NAMALWA (cell line): ENCODE data around the gene OR6S1.
"Not testable (repeated sequence)": the region's sequence is repeated elsewhere in the genome, so short reads cannot be mapped to it uniquely, and the experiment has no call there.

Experiments
- DNase-seq: peaks from one replicate; pipeline ENCODE4 v3.0.0-alpha.2; 2015; ENCODE audit warnings: low spot score

Gene OR6S1

GRCh38 chr14:20610002-20610765 lies 31.3 kb downstream of the OR6S1 start:
- DNase-seq, result peak; percentile 84

DNA sequence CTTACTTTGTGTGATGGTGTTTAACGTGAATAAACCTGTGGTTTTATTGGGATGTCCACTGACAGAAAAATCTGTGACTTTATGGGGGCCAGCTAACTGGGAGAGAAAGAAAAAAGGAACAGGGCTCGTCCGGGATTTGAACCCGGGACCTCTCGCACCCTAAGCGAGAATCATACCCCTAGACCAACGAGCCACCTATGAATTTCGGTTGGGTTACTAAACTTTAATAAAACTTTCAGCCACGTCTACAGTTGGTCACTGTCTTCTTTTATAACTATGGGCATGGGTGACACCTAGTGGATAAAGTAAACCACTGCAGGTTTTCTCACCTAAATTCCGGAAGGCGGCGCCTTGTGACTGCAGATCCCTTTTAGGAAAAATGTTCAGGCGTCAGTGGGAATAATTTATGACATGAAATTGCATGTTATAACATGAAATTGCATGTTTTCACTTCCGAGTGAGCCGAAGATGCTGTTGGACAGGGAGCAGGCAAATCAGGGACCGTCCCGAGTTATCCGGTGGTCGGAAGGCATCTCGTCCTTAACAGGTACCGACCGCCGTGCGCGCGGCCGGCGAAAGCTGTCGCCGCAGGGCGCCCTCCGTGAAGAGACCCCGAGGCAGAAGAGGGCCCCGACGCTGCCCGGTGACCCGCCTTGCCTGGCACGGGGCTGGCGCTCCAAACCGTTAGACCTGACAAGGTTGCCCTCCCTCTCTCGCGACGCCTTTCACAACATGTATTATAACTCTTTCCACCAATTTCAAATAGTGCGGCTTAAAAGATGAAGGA lies 32.1 kb downstream of the OR6S1 start:
- peak; percentile 95 for DNase-seq

DNA sequence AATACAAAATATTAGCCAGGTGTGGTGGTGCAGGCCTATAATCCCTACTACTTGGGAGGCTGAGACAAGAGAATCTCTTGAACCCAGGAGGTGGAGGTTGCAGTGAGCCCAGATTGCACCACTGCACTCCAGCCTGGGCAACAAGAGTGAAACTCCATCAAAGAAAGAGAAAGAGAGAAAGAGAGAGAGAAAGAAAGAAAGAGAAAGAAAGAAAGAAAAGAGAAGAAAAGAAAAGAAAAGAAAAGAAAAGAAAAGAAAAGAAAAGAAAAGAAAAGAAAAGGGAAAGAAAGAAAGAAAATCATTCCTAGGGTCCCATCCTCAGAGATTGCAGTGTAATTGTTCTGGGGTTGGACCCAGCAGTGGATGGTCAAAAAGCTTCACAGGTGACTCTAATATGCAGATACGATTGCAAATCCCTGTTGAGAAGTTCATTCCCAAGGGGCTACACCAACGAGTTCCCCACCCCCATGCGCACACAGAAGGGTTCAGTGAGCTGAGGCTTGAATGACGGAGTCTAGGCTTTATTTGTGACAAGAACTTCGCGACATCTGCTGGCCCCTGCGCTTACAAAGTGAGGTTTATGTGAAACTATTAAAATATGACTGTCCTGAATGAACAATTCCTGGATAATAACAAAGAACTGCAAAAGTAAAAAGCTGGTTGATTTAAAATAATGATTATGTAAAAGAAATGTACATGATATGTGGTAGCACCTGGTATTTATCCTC lies 32.9 kb downstream of the OR6S1 start:
- no peak for DNase-seq

DNA sequence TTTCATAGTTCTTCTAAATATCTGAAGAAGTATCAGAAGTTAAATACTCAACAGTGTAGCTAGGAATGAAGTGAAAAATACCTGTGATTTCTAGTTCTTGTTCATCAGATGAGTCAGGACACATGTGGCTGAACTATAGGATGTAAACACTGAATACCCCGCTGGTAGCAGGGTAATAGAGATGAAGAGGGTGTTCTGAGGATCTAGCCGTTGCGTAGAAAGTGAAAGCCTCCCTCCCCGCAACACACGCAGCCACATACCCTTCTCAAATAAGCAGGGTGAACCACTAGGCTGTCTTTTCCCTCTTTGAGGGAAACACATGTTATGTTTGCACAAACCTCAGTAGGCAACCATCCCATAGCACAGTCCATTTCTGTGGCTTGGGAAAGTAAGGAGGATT lies 33.9 kb downstream of the OR6S1 start:
- DNase-seq, result no peak

GRCh38 chr14:20606902-20607242 lies 34.6 kb downstream of the OR6S1 start:
- no peak for DNase-seq

DNA sequence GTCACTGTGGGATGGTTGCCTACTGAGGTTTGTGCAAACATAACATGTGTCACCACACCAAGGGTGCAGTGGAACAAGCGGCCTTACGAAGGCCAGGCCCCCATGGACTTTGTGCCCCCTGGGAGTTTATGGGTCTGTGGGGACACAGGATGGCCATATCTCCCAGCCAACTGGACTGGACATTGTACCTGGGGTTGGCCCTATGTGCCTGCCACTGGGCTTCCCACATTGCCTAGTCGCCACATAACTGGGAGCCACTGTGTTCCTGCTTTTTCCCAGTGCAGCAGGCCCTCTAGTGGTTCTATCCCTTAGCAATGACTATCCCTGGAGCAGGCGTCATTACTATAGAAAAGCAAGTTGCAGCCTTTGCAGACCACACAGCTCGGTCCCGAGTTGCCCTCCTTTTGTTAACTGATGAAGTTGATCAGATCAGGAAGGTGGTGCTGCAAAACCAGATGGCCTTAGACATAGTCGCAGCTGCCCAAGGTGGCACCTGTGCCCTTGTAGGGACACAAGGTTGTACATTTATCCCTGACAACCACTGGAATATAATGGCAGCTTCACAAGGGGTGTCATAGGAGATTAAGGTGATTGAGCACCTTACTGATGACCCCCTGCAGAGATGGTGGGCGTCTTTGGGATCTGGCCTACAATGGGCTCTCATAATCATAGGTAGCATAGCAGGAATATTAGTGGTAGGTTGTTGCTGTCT lies 35.1 kb downstream of the OR6S1 start:
- no peak for DNase-seq

GRCh38 chr14:20603813-20604690 lies 37.4 kb downstream of the OR6S1 start:
- no peak for DNase-seq

DNA sequence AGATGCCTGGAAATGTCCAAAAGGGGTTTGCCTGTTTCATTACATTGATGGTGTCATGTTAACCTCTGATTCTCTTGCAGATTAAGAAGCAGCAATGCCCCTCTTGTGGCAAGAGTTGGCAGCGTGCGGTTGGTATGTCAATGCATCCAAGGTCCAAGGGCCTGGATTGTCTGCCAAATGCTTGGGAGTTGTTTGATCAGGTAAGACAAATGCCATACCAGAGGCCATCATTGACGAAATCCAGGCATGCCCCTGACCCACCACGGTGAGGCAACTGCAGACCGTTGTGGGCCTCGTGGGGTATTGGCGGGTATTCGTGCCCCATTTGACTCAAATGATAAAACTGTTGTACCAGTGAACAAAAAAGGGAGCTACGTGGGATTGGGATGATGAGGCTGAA lies 38.9 kb downstream of the OR6S1 start:
- no peak for DNase-seq

GRCh38 chr14:20601522-20601921 lies 40.0 kb downstream of the OR6S1 start:
- DNase-seq, result no peak

DNA sequence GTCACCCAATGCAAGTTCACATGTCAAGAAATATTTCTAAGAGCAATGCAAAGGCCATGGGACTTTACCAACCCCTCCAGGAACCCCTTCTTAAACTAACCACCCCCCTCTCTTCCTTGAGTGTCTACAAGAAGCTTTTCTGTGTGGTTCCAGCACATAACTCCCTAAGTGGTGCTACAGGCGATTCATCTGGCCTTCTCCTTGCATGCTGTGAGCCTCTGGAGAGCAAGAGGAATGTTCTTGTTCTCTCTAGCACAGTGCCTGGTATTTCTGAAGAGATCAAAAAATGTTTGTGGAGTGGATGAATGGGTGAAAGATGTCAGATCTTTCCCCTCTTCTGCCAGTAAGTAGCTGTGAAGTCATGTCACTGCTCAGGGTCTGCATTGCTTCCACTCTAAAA lies 44.4 kb downstream of the OR6S1 start:
- no peak for DNase-seq

GRCh38 chr14:20595726-20596125 lies 45.8 kb downstream of the OR6S1 start:
- DNase-seq, result not testable (repeated sequence)

DNA sequence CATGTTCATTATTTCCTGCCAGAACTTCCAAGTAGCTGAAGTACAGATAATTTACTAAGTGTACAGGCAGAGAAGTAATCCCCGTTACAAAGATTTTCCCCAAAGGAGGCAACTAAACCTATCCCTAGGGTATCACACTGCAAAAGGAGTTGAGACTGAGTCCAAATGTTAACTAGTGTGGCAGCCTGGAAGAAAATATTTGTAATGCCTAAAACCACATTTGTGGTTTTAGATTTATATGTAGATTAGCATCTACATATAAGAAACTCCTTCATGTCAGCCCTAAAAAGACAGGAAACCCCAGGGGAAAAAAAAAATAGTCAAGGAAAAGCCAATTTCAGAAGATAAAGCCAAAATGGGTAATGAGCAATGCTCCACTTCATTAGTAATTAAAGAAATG lies 48.9 kb downstream of the OR6S1 start:
- no peak for DNase-seq

GRCh38 chr14:20591235-20591634 lies 50.3 kb downstream of the OR6S1 start, which contains the start of gene RNASE12:
TSS of gene RNASE12 (minus strand) at chr14:20591376. CDS start at chr14:20590723, 653 bp downstream.
- DNase-seq, result no peak
